ENCODE measurements around the gene POU2F2. TPM values are rescaled to one million over a fixed set of nuclear protein-coding genes. Genes with fewer than 3 reads are reported as not detected.

The POU2F2 gene
- total RNA-seq, 1 experiment from 2014 or later = 0.06 TPM

DNA sequence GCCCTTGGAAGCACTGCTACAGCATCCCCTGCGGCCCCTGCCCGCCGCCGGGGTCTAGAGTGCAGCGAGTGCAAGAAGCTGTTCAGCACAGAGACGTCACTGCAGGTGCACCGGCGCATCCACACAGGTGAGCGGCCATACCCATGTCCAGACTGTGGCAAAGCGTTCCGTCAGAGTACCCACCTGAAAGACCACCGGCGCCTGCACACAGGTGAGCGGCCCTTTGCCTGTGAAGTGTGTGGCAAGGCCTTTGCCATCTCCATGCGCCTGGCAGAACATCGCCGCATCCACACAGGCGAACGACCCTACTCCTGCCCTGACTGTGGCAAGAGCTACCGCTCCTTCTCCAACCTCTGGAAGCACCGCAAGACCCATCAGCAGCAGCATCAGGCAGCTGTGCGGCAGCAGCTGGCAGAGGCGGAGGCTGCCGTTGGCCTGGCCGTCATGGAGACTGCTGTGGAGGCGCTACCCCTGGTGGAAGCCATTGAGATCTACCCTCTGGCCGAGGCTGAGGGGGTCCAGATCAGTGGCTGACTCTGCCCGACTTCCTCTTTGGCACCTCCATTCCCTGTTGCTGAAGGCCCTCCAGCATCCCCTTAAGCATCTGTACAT lies 51.4 kb downstream of the POU2F2 start:
- DNase-seq (ENCODE audit: low read depth) = no peak

DNA sequence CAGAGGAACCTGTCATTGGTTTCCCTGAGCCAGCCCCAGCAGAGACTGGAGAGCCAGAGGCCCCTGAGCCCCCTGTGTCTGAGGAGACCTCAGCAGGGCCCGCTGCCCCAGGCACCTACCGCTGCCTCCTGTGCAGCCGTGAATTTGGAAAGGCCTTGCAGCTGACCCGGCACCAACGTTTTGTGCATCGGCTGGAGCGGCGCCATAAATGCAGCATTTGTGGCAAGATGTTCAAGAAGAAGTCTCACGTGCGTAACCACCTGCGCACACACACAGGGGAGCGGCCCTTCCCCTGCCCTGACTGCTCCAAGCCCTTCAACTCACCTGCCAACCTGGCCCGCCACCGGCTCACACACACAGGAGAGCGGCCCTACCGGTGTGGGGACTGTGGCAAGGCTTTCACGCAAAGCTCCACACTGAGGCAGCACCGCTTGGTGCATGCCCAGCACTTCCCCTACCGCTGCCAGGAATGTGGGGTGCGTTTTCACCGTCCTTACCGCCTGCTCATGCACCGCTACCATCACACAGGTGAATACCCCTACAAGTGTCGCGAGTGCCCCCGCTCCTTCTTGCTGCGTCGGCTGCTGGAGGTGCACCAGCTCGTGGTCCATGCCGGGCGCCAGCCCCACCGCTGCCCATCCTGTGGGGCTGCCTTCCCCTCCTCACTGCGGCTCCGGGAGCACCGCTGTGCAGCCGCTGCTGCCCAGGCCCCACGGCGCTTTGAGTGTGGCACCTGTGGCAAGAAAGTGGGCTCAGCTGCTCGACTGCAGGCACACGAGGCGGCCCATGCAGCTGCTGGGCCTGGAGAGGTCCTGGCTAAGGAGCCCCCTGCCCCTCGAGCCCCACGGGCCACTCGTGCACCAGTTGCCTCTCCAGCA lies 52.1 kb downstream of the POU2F2 start:
- DNase-seq (ENCODE audit: low read depth) = no peak

GRCh38 chr19:42079276-42079669 lies 53.0 kb downstream of the POU2F2 start:
- no peak for DNase-seq (ENCODE audit: low read depth)

GRCh38 chr19:42078538-42079275 lies 53.5 kb downstream of the POU2F2 start:
- DNase-seq (ENCODE audit: low read depth) = no peak

DNA sequence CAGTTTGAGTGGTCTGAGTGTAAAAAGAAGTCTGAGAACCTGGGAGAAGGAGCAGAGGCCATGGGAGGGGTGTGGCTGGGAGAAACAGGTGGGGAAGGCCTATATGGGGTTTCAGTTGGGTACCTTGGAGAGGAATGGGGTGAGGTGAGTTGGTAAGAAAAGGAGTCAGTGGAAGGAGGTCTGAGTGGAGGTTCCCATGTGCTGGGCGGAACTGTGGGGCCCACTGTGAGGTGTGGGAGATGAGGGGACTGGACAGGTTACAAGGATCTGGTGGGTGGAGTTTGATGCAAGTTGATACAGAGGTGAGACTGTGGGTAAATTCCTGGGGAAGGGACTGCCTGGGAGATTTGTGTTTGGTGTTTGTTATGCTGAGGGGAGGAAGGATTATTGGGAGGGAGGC lies 54.2 kb downstream of the POU2F2 start:
- DNase-seq (ENCODE audit: low read depth) = no peak

GRCh38 chr19:42076380-42076944 lies 55.8 kb downstream of the POU2F2 start:
- DNase-seq (ENCODE audit: low read depth) = no peak

DNA sequence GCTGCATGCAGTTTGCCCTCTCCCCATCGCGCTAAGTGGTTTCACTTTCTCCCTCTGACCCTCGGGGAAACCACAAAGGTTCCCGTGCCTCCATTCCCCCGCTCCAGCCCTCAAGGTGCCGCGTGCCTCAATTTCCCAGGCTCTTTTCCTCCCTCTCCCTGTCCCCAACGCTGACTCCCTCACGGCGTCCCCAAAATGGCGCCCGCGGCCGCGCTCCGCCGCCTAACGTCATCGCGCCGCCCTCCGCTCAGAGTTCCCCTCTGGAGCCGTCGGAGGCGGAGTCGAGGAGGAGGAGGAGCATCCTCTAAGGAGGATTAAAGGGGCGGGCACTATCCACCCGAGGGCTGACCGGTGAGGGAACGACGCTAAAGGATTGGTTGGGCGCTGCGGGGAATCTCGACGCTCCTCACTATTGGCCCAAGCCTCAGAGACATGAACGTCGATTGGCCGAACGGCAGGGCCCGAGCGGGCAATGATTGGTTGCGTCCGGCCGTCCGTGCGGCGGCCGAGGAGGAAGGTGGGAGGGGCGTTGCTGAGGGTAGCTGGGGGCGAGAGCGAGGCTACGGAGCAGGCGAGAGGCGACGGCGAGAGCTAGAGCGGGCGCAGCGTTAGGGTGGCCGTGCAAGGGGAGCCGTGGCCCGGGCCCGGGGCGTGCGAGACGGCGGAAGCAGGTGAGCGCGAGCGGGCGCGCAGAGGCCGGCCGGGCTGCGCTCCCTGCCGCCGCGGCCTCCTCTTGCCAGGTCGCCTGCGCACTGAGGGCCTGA lies 56.4 kb downstream of the POU2F2 start, which contains the start of gene ZNF574:
Gene ZNF574 (plus strand): TSS at position 551 of the 764 bp plus-strand sequence. CDS start 2,441 bp downstream, outside the sequence.
- peak; percentile 99 for DNase-seq (ENCODE audit: low read depth)

DNA sequence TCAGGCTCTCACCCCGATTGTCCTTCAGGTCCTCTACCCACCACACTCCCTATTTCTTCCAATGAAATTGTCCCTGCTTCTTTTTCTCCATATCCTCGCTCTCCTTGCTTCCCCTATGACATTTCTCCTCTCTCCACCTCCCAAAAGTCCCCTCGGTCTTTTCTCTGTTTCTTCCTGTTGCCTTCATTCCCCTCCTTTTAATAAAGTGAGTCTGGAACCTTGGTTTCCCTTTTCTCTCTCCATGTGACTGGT lies 57.0 kb downstream of the POU2F2 start:
- no peak for DNase-seq (ENCODE audit: low read depth)

GRCh38 chr19:42074513-42075363 lies 57.5 kb downstream of the POU2F2 start:
- peak; percentile 32 for DNase-seq (ENCODE audit: low read depth)

GRCh38 chr19:42071247-42071646 lies 61.0 kb downstream of the POU2F2 start:
- no peak for DNase-seq (ENCODE audit: low read depth)

DNA sequence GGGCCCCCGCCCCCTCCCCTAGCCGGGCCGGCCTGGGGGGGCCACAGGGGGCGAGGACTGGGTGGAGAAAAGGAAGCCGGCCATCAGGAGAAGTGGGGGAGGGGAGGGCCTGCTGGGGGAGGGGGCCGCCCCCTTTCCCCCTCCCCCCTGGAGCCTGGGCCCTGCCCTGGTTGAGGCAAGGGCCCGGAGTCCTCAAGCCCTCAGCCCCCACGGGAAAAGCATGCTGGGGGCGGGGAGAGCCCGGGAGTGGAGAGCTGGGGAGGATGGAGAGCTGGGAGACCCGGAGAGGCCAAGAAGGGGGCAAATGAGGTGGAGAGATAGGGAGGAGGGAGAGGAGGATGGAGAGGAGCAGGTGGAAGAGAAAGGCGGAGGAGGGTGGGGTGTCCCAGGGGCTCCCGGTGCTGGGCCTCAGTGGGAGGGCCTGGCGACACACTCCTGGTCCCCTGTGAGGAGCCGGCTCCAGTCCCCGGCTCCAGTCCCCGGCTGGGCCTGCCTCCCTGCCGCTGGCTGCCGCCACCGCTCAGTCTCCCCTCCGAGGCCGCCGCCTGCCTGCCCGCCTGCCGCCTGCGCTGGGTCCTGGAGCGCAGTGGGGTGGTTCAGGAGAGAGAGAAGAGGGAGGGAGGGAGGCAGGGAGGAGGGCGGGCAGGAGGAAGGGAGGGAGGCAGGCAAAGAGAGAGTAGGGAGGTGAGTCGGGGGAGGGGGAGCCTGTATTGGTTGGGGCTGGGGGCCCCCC lies 62.5 kb downstream of the POU2F2 start, which contains the start of gene GRIK5:
Gene GRIK5 (minus strand): TSS at position 588 of the 733 bp plus-strand sequence. CDS start 4,436 bp downstream, outside the sequence.
- no peak for DNase-seq (ENCODE audit: low read depth)

DNA sequence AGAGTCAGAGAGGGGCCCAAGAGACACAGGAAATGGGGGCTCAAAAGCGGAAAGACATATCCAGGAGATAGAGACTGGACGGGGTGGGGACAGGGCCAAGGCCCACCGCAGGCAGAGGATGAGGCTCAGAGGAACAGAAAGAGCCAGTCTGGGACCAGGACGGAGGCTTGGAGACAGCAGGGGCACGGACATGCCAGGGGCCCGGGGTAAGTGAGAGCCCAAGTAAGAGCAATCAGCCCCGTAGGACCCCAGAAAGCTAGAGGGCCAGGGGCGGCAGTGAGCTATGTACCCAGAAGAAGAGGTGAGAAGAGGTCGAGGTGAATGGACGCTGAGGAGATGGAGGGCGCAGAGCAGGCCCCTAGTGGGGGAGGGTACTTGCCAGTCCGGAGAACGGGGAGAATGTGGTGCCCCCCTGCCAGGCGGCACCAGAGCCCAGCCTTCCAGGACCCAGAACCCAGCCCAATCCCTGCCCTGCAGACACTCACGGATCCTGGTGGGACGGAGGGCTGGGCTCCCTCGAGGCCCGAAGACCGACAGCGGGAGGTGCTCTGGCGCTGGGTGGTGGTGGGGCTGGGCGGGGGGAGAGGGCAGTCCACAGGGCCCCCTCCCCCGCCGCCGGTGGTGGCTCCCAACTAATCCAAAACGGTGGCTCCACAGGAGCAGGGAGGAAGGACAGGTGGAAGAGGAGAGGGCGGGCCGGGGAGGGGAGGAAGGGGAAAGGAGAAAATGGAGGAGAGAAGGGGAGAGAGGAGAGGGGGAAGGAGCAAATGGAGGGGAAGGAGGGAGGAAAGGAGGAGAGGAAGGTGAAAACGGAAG lies 63.3 kb downstream of the POU2F2 start:
- DNase-seq (ENCODE audit: low read depth) = no peak

DNA sequence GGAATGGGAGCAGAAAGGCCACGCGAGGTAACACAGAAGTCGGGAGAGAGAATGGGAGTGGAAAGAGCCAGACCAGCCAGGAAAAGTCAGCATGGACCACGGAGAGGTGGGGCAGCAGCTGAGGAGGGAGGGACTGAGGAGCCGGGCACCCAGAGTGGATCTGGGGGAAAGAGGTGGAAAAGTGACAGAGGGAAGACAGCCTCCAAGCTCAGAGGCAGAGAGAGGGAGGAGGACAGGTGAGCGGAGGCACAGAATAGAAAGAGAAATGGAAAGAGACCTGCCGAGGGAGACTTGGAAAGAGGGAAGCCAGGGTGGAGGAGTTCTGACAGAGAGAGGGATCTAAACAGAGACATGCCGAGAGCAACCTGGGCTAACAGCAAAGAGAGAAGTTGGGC lies 63.9 kb downstream of the POU2F2 start:
- DNase-seq (ENCODE audit: low read depth) = no peak

- no peak for DNase-seq (ENCODE audit: low read depth)
Measured at GRCh38 chr19:42067315-42067888, 64.8 kb downstream of the POU2F2 start.

DNA sequence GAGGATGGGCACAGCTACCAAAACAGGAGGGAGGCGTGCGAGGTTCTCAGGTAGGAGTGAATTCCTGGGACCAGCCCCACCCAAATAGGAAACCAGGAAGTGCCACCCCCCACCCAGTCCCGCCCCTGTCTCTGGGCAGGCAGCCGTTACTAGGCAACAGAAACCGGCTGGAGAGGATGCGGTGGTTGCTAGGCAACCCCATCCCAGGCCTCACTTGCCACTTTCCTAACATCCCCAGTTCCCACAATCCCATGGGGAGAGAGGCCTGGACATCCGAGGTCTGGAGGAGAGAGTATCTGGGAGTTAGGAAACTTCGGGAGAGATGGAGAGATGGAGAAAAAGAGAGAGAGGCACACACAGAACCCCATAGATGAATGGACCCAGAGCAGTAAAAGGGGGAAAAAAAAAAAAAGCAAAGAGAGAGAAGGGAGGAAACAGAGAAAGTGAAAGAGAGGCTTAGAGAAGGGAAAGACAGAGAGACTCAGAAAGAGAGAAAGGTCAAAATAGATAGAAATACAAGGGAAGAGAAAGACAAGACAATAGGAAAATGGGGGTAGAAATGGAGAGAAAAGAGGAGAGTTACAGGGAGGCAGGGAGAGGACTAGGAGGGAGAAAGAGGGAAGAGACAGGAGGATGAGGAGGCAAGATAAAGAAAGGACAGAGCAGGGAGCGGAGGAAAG lies 66.0 kb downstream of the POU2F2 start:
- peak; percentile 35 for DNase-seq (ENCODE audit: low read depth)

- no peak for DNase-seq (ENCODE audit: low read depth)
Measured at GRCh38 chr19:42065511-42065910, 66.7 kb downstream of the POU2F2 start.

DNA sequence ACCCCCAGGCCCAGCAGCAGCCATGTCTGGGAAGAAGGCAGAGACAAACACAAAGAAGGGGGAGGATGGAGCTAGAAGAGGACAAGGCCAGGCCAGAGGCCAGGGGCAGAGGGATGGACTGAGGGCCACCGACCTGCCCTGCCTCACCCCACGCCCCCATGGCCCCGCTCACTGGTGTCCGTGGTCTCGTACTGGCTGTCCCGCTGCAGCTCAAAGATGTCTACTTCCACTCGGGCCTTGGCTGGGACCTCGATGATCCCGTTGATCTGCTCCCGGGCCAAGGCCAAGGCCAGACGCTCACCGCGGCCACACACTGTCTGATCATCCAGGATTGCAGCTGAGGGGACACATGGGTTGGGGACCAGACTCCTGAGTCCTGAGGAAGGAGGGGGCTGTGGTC lies 67.2 kb downstream of the POU2F2 start:
- no peak for DNase-seq (ENCODE audit: low read depth)

DNA sequence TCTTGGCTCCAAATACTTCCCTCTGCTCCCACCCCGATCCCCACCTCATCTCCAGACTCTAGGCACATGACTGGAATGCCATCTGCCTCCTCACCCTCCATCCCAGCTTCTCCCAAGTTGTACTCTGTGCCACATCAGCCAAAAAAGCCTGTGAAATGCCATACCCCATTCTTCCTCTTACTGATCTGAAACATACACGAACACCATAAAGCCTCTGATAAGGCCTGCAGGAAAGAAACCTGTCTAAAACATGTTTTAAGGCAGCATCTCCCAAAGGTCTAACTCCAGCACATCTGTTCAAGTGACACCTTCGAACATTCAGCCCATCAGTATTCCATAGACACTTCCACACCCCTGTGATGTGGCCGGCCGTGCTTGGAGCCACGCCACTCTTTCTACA lies 67.8 kb downstream of the POU2F2 start:
- no peak for DNase-seq (ENCODE audit: low read depth)

All from LHCN-M2 (cell line).